ENCODE data around the gene MINPP1.
"Not testable (repeated sequence)": the region's sequence is repeated elsewhere in the genome, so short reads cannot be mapped to it uniquely, and the experiment has no call there.

DNA sequence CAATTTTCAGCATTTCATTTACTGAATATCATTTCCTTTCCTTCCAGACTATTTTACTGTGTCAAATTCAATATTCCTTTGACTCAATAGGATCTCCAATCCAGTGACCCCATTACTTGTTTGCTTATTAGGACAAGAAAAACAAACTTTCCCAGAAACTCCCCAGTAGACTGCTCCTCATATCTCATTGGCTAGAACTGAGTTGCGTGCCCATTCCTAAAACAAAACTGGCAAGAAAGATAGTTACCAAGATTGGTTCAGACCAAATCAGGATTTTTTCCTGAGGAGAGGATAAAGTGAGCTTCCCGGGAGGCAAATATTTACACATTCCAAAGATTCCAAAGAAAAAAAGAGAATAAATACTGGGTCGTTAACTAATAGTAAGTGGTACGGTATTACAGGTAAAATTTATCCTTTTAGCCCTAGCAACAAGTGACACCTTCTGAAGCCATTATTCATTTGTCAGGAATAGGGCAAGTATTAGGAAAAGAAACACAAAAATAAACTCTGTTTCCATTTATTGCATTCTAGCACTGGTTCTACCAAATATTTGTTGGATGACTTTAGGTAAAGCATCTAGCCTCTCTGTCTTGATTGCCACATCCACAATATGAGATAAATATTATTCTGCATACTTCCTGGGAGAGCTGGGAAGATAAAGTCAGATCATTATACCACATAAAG is 6.4 kb upstream of the MINPP1 start:
- TF ChIP-seq, protein P1, sequence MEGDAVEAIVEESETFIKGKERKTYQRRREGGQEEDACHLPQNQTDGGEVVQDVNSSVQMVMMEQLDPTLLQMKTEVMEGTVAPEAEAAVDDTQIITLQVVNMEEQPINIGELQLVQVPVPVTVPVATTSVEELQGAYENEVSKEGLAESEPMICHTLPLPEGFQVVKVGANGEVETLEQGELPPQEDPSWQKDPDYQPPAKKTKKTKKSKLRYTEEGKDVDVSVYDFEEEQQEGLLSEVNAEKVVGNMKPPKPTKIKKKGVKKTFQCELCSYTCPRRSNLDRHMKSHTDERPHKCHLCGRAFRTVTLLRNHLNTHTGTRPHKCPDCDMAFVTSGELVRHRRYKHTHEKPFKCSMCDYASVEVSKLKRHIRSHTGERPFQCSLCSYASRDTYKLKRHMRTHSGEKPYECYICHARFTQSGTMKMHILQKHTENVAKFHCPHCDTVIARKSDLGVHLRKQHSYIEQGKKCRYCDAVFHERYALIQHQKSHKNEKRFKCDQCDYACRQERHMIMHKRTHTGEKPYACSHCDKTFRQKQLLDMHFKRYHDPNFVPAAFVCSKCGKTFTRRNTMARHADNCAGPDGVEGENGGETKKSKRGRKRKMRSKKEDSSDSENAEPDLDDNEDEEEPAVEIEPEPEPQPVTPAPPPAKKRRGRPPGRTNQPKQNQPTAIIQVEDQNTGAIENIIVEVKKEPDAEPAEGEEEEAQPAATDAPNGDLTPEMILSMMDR (IDR thresholded peaks at IDR 0.05) = not testable (repeated sequence)
- not testable (repeated sequence) for TF ChIP-seq POLR2A (IDR thresholded peaks at IDR 0.05)
